ENCODE measurements around the gene TRMT1. TPM values are rescaled to one million over a fixed set of nuclear protein-coding genes. Genes with fewer than 3 reads are reported as not detected.

The TRMT1 gene
- total and polyA plus RNA-seq, 2 of the 8 experiments (the other 6 are each of a cell fraction or from before 2014, with no cell fraction given), result 77.4 to 99.3 TPM

DNA sequence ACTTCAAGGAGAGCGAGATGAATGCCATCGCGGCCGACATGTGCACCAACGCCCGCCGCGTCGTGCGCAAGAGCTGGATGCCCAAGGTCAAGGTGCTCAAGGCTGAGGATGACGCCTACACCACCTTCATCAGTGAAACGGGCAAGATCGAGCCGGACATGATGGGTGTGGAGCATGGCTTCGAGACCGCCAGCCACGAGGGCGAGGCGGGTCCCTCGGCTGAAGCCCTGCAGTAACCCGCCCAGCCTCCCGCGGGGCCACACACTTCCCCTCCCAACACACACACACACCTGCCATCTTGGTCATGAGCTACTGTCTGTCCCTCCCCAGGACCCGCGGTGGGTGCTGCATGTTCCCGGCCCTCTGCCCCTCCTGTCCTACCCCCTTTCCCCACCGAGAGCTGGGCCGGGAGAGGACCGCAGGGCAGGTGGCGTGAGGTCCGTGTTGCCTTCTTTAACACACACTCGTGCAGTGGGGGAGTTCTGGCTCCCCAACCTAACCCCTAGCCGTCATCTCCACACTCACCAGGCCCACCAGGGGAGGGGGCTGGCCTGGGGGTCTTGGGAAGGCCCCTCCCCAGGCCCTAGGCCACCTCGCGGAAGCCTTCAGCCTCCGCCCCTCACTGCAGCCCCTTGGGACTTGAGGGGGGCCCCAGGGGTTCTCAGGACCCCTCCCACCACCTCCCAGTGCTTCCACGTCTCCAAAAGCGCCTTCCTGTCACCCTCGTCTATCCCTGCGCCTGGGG lies 21.8 kb upstream of the TRMT1 start (continued):
- no peak for TF ChIP-seq GTF2F1 (IDR thresholded peaks at IDR 0.05; ENCODE audit: borderline replicate concordance, low read depth, low read length)

All from H1 (cell line).